Activated T-cell treated with anti-CD3 and anti-CD28 coated beads, Interleukin-2, amount 50 U/mL, for 4 hours (primary cell): ENCODE measurements around the gene PTPN9. TPM values are rescaled to one million over a fixed set of nuclear protein-coding genes. Genes with fewer than 3 reads are reported as not detected.
"Not testable (repeated sequence)": the region's sequence is repeated elsewhere in the genome, so short reads cannot be mapped to it uniquely, and the experiment has no call there.

Experiments
- ATAC-seq, 2 donors: fragments of 200-7000 bp; cut with Tn5 transposase; one replicate each; pipeline ENCODE4 v1.10.0; 2021
- DNase-seq: peaks from one replicate; pipeline ENCODE4 v3.0.0-alpha.2; 2020
- H3K27me3 Mint-ChIP-seq: one replicate; pipeline ENCODE4 v1.8.0; 2021; ENCODE audit warnings: low read depth, mixed read lengths
- H3K36me3 Mint-ChIP-seq: one replicate; pipeline ENCODE4 v1.8.0; 2022; ENCODE audit warnings: mixed read lengths; ENCODE audit not compliant: insufficient read depth
- H3K4me1 Mint-ChIP-seq: one replicate; pipeline ENCODE4 v1.8.0; 2021; ENCODE audit warnings: low read depth, mixed read lengths
- H3K4me3 Mint-ChIP-seq: one replicate; pipeline ENCODE4 v1.8.0; 2021; ENCODE audit warnings: mild to moderate bottlenecking, moderate library complexity, mixed read lengths
- H3K9me3 Mint-ChIP-seq: one replicate; pipeline ENCODE4 v1.8.0; 2021; ENCODE audit warnings: mixed read lengths
- total RNA-seq, 3 donors: library from RNA; stranded (reverse); gene quantifications; one replicate each; pipeline ENCODE4 v1.2.1, GENCODE V29; 2021

PTPN9 gene
- total RNA-seq, 3 donors from 2014 or later, result 11.2 to 14.9 (median 14.4) TPM

GRCh38 chr15:75594276-75594675 is 15.2 kb upstream of the PTPN9 start:
- Mint-ChIP-seq H3K4me3 (no peak overlapping the region), H3K4me1 (peaks cover 26% of the 10 kb centered on the region), H3K27me3 (no peaks in the 10 kb centered on the region), H3K36me3 (peaks cover 41% of the 10 kb centered on the region), H3K9me3 (no peaks in the 10 kb centered on the region)
- ATAC-seq (no peak), DNase-seq (no peak)

DNA sequence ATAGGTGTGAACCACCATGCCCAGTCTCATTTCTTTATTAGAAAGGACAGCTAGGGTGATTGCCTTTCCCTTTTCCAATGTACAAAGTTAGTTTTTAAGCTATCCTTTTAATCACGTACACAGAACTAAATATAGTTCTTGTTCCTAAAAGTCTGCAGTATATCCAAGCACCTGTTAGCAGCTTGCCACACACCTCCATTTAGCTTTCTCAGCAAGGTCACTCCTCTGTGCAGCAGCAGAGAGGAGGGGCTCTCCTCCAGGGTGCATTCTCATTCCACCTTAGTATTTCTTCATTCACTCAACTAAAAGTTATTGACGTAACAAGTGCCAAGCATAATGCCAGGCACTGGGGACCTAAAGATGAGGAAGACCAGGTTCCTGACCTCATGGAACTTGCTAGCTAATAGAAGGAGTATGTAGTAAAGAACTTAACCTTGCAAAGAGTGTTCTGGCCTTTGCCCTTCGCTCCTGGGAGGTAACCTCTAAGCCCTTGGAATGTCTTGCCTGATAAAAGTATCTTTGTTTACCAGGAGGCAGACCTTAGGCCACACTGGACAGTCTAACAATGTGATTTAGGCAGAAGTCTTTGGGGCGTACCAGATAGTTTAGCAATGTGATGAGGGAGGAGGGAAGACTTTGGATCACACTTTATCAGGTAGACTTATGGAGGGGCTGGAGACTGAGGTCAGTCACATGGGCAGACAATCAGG is 12.7 kb upstream of the PTPN9 start:
- no peak for DNase-seq
- Mint-ChIP-seq H3K4me3 (no peak overlapping the region), H3K4me1 (peaks cover 8% of the 10 kb centered on the region), H3K27me3 (no peaks in the 10 kb centered on the region), H3K9me3 (no peaks in the 10 kb centered on the region), H3K36me3 (peaks cover 28% of the 10 kb centered on the region)
- no peak for ATAC-seq

DNA sequence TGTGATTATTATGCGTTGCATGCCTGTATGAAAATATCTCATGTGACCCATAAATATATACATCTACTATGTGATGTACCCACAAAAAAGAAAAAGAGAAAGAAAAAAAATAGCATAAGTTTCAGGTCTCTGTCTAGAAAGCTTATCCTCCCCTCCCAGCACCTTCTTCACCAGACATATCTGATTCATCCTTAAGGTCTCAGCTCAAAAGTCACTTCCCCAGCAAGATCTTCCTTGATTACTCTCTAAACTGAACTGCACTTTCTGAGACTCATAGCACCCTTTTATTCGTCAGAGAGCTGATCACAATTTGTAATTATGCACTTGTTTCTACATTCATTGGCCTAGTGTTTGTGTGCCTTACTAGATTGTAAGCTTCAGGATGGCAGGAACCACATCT is 11.1 kb upstream of the PTPN9 start:
- H3K9me3 Mint-ChIP-seq, result no peaks in the 10 kb centered on the region
- no peak overlapping the region for H3K4me3 Mint-ChIP-seq
- H3K4me1 Mint-ChIP-seq, result peaks cover 7% of the 10 kb centered on the region
- H3K27me3 Mint-ChIP-seq, result no peaks in the 10 kb centered on the region
- H3K36me3 Mint-ChIP-seq, result peaks cover 22% of the 10 kb centered on the region
- DNase-seq (no peak), ATAC-seq (peak in 1 of 2 donors; percentile 53)

GRCh38 chr15:75589071-75589470 is 10.0 kb upstream of the PTPN9 start:
- H3K27me3 Mint-ChIP-seq, result no peaks in the 10 kb centered on the region
- DNase-seq (no peak), ATAC-seq (no peak)
- H3K9me3 Mint-ChIP-seq, result no peaks in the 10 kb centered on the region
- H3K4me3 Mint-ChIP-seq, result no peak overlapping the region
- H3K36me3 Mint-ChIP-seq, result peaks cover 19% of the 10 kb centered on the region
- H3K4me1 Mint-ChIP-seq, result peaks cover 7% of the 10 kb centered on the region

GRCh38 chr15:75586422-75586821 is 7.3 kb upstream of the PTPN9 start:
- H3K4me3 Mint-ChIP-seq, ATAC-seq, H3K27me3 Mint-ChIP-seq, H3K9me3 Mint-ChIP-seq, DNase-seq, H3K4me1 Mint-ChIP-seq: not testable (repeated sequence)
- H3K36me3 Mint-ChIP-seq, result peaks cover 13% of the 10 kb centered on the region

DNA sequence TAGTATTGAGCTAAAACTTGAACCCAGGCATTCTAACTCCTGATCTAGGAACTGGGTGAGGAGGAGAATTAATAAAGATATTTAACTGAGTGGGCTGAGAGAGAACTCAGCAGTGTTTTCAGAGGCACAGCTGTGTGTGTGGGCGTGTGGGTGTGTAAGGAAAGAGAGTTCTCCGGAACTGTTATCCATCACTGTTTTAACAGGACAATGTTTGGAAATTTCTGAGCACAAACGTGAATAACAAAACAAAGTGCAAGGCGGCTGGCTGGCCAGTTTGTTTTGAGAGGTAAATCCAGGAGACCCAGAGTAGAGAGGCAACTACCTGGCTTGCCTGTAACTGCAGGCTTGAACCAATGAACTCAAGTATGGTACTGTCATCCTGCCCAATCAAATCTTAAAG is 5.0 kb upstream of the PTPN9 start:
- DNase-seq, result no peak

DNA sequence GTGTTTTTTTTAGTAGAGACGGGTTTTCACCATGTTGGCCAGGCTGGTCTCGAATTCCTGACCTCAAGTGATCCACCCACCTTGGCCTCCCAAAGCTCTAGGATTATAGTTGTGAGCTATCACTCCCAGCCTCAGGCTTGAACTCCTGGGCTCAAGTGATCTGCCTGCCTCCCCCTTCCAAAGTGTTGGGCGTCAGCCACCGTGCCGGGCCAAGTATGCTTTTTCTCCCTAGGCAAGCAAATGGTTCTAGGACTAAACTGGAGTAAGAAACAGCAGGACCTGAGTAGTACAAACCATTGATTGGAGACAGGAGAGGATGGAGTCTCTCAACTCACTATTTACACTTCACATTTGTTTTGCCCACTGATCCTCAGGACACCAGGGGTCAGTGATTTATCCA is 4.6 kb upstream of the PTPN9 start:
- H3K4me1 Mint-ChIP-seq, result peaks cover 5% of the 10 kb centered on the region
- H3K9me3 Mint-ChIP-seq, result no peaks in the 10 kb centered on the region
- no peak for ATAC-seq

More for the DNA sequence above, 5.0 kb upstream of the PTPN9 start:
- no peaks in the 10 kb centered on the region for H3K9me3 Mint-ChIP-seq
- no peaks in the 10 kb centered on the region for H3K27me3 Mint-ChIP-seq
- H3K36me3 Mint-ChIP-seq, result peaks cover 10% of the 10 kb centered on the region
- peaks cover 7% of the 10 kb centered on the region for H3K4me1 Mint-ChIP-seq
- ATAC-seq, result no peak
- no peak overlapping the region for H3K4me3 Mint-ChIP-seq

GRCh38 chr15:75582943-75583342 is 3.8 kb upstream of the PTPN9 start:
- H3K36me3 Mint-ChIP-seq, H3K4me3 Mint-ChIP-seq, DNase-seq, H3K9me3 Mint-ChIP-seq, ATAC-seq, H3K4me1 Mint-ChIP-seq, H3K27me3 Mint-ChIP-seq: not testable (repeated sequence)

More for the DNA sequence above, 4.6 kb upstream of the PTPN9 start:
- H3K27me3 Mint-ChIP-seq, result no peaks in the 10 kb centered on the region
- peaks cover 10% of the 10 kb centered on the region for H3K36me3 Mint-ChIP-seq
- no peak overlapping the region for H3K4me3 Mint-ChIP-seq
- DNase-seq, result no peak

DNA sequence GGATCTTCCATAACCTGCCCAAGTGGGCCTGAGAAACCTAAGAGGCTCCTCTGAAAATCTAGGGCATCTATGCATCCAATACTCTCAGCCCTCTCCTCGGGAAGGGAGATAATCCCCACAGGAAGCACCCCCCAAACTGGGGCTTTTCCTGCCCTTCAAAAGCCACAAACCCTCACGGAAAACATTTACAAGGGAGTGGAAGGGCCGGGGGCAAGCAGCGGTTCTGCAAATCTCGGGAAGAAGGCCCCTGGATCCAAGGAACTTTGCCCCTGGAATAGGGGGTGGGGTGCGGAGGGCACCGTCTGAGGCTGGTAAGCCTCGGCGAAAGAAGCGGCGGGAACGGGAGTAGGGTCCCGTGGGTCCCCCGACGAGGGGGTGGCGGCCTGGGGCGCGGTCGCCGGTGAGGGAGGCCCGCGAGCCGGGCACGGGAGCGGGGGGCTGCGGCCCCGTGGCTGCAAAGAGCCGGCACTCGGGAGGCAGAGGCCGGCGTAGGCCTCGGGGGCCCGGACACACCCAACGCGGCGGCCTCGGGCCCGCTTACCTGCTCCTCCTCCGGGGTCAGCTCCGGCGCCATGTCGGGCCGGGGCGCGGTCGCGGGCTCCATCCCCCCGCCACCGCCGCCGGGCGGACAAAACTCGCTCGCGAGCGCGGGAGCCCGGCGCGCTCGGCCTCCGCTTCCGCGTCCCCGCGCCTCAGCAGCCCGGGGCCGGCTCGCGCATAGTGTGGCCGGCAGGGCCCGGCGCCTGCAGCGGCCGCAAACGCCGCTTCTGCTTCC is 755 bp downstream of the PTPN9 start:
- Mint-ChIP-seq H3K4me1 (peaks cover 20% of the 10 kb centered on the region), H3K4me3 (peak overlapping the region; percentile 91), H3K27me3 (no peaks in the 10 kb centered on the region), H3K9me3 (no peaks in the 10 kb centered on the region), H3K36me3 (peaks cover 3% of the 10 kb centered on the region)
- no peak for DNase-seq
- peak; percentile 49 to 67 for ATAC-seq

DNA sequence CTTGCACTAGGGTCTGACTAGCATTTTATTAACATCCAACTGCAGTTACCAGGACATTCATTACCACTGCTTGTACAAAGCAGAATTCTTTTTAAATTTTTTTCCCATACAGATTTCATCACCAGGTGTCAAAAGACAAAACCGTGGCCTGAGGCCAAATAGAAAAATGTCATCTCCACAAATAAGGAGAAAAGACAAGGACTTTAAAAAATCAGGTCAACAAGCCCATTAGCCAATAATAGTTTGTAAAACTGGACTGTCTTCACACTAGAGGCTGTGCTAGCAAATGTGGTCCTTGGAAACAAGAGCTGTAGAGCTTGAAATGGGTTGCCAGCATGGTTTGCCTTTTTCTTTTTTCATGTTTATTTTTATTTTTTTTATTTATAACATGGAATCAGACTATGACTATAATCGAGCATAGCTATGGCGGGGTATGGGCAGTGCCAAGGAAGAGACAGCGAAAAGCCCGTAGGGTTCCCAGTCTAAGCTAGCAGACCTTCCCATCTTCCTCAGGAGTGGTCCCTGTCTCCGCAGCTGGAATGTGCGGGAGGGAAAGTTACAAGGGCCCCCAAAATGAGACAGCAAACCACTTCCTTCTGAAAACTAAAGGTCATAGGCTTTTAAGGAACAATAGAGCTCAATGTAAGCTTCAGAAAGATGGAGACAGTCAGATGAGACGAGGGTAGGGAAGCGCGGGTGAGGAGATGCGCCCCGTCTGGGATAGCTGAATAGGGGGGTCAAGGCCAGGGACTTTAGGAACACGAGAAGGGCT is 1.5 kb downstream of the PTPN9 start:
- peaks cover 3% of the 10 kb centered on the region for H3K36me3 Mint-ChIP-seq
- no peaks in the 10 kb centered on the region for H3K9me3 Mint-ChIP-seq
- DNase-seq (no peak), ATAC-seq (no peak)
- H3K4me3 Mint-ChIP-seq, result peak overlapping the region; percentile 91
- H3K4me1 Mint-ChIP-seq, result peaks cover 25% of the 10 kb centered on the region
- no peaks in the 10 kb centered on the region for H3K27me3 Mint-ChIP-seq

- H3K4me3 Mint-ChIP-seq, result no peak overlapping the region
- peaks cover 24% of the 10 kb centered on the region for H3K4me1 Mint-ChIP-seq
- H3K27me3 Mint-ChIP-seq, result no peaks in the 10 kb centered on the region
- H3K9me3 Mint-ChIP-seq, result no peaks in the 10 kb centered on the region
- ATAC-seq (no peak), DNase-seq (no peak)
- peaks cover 7% of the 10 kb centered on the region for H3K36me3 Mint-ChIP-seq
These were observed 5.3 kb downstream of the PTPN9 start for GRCh38 chr15:75573648-75574384.

- Mint-ChIP-seq H3K9me3 (no peaks in the 10 kb centered on the region), H3K4me1 (peaks cover 23% of the 10 kb centered on the region)
- ATAC-seq, result no peak
These were observed 8.8 kb downstream of the PTPN9 start for GRCh38 chr15:75570126-75570845.

GRCh38 chr15:75565062-75565970 is 13.8 kb downstream of the PTPN9 start:
- DNase-seq (no peak), ATAC-seq (no peak)
- no peak overlapping the region for H3K4me3 Mint-ChIP-seq
- H3K27me3 Mint-ChIP-seq, result no peaks in the 10 kb centered on the region
- peaks cover 14% of the 10 kb centered on the region for H3K4me1 Mint-ChIP-seq
- H3K36me3 Mint-ChIP-seq, result peaks cover 9% of the 10 kb centered on the region
- no peaks in the 10 kb centered on the region for H3K9me3 Mint-ChIP-seq

More at GRCh38 chr15:75570126-75570845, 8.8 kb downstream of the PTPN9 start:
- no peak overlapping the region for H3K4me3 Mint-ChIP-seq
- H3K36me3 Mint-ChIP-seq, result peaks cover 9% of the 10 kb centered on the region
- no peak for DNase-seq
- no peaks in the 10 kb centered on the region for H3K27me3 Mint-ChIP-seq
